Measurements from ENCODE around the gene IFT88. TPM values are rescaled to one million over a fixed set of nuclear protein-coding genes. Genes with fewer than 3 reads are reported as not detected.

The IFT88 gene
- total and polyA plus RNA-seq, 11 donors, result 3.4 to 11.4 (median 8.2) TPM

DNA sequence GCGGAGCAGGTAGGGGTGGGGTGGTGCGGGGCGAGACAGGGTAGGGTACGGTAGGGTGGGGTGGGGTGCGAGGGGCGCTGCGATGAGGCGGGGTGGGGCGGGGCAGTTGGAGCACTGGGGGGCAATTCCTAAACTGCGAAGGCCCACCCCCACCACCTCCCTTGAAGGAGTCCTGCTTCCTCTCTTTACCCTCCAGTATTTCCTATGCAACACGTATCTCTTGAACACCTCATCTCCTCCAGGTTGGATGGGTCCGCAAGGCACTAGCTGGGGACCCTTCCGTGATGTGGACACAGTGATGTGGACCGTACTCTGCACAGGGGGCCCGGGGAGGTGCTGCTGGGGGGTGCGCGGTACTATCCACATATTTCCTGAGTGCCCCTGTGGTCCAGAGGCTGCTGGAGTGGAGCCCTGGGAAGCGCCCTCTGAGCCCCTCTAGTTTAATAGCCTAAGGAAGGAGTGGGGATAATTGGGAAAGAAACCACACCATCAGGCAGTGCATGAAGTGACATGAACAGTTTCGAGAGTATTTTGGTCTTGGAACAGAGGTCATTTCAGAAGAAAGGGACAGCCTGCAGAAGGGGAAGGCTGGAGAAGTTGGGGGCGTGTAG, 137.6 kb downstream of the IFT88 start:
- Histone ChIP-seq H3K27ac (peak overlapping the region in 2 of 12 donors; percentile 34 to 63), H3K4me1 (peaks cover 0 to 23% (median 9%) of the 10 kb centered on the region in 12 donors), H3K27me3 (peaks cover 0 to 25% (median 0%) of the 10 kb centered on the region in 9 donors), H3K36me3 (no peaks in the 10 kb centered on the region), H3K9me3 (no peaks in the 10 kb centered on the region), H3K4me3 (peak overlapping the region in 11 of 12 donors; percentile 16 to 74 (median 58))
- WGBS, 4 donors, result 27 to 54% (median 35%) methylated on average over 12 to 20 of the region's 20 CpGs
- DNase-seq (no peak), ATAC-seq (peak in 2 of 4 donors; percentile 5)
- TF ChIP-seq, protein P1, sequence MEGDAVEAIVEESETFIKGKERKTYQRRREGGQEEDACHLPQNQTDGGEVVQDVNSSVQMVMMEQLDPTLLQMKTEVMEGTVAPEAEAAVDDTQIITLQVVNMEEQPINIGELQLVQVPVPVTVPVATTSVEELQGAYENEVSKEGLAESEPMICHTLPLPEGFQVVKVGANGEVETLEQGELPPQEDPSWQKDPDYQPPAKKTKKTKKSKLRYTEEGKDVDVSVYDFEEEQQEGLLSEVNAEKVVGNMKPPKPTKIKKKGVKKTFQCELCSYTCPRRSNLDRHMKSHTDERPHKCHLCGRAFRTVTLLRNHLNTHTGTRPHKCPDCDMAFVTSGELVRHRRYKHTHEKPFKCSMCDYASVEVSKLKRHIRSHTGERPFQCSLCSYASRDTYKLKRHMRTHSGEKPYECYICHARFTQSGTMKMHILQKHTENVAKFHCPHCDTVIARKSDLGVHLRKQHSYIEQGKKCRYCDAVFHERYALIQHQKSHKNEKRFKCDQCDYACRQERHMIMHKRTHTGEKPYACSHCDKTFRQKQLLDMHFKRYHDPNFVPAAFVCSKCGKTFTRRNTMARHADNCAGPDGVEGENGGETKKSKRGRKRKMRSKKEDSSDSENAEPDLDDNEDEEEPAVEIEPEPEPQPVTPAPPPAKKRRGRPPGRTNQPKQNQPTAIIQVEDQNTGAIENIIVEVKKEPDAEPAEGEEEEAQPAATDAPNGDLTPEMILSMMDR (IDR thresholded peaks at IDR 0.05), result no peak
- no peak for TF ChIP-seq POLR2A (IDR thresholded peaks at IDR 0.05)
- intact Hi-C loops (cut with DNase I), result loop anchor here in 7 of 10 donors (5.0 to 10.0 kb wide), 6 partner anchors 120 to 212 kb away; partner anchors contain the start of gene IFT88 (in 1 of the 7)

DNA sequence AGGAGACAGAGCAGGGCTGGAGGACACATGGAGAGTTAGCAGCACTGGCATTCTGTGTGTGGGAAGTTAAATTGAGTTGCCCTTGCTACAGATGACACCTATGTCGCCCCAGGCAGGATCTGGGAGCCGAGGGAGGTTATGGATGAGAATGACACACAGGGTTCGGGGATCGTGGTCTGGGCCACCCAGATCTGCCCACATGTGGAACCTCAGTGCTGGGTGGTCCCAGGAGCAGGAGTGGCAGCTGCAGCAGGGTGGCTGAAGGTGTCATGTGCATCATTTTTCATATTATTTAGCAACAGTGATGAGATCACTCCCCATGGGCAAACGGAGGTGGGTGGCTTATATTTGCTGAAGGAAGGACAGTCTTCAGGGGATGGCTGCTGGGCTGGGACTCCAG, 139.7 kb downstream of the IFT88 start:
- no peaks in the 10 kb centered on the region for H3K9me3 ChIP-seq
- no peak overlapping the region for H3K4me3 ChIP-seq
- TF ChIP-seq, protein P1 (IDR thresholded peaks at IDR 0.05), result no peak
- no peak for TF ChIP-seq POLR2A (IDR thresholded peaks at IDR 0.05)
- peaks cover 0 to 17% (median 0%) of the 10 kb centered on the region in 9 donors for H3K27me3 ChIP-seq
- ATAC-seq, result no peak
- intact Hi-C loops (cut with DNase I), result loop anchor here in 6 of 10 donors (5.0 to 10.0 kb wide), 5 partner anchors 118 to 214 kb away; no protein-coding TSS in a partner anchor
- 95 to 99% (median 97%) methylated on average over 5 of the region's 5 CpGs for WGBS, 4 donors
- no peaks in the 10 kb centered on the region for H3K36me3 ChIP-seq
- DNase-seq, result no peak
- peaks cover 0 to 24% (median 9%) of the 10 kb centered on the region in 12 donors for H3K4me1 ChIP-seq
- H3K27ac ChIP-seq, result no peak overlapping the region

DNA sequence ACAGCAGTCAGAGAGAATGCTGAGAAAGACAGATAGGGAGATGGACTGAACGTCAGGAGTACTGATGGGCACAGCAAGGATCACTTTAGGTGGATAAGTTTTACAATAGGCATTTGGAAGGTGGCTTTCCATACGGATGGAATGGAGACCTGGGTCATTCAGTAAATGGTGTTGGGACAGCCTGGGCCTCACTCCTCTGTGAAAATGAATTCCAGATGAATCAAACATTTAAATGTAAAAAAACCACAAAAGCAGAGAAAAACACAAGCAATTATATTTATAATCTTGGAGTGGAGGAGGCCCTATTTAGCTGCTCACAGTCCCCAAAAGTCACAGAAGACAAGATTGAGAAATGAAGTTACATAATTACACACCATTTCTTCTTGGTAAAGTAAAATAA, 141.3 kb downstream of the IFT88 start:
- Histone ChIP-seq H3K4me3 (no peak overlapping the region), H3K36me3 (no peaks in the 10 kb centered on the region), H3K4me1 (peaks cover 0 to 19% (median 10%) of the 10 kb centered on the region in 12 donors), H3K27me3 (peaks cover 0 to 2% (median 0%) of the 10 kb centered on the region in 9 donors), H3K27ac (peak overlapping the region in 1 of 12 donors; percentile 29), H3K9me3 (no peaks in the 10 kb centered on the region)
- WGBS, 4 donors, result 81 to 84% (median 83%) methylated on average over 2 of the region's 2 CpGs
- intact Hi-C loops (cut with DNase I), result loop anchor here in 6 of 10 donors (5.0 to 10.0 kb wide), 5 partner anchors 117 to 216 kb away; no protein-coding TSS in a partner anchor
- no peak for ATAC-seq
- no peak for TF ChIP-seq POLR2A (IDR thresholded peaks at IDR 0.05)
- TF ChIP-seq, protein P1 (IDR thresholded peaks at IDR 0.05), result no peak
- DNase-seq, result no peak

DNA sequence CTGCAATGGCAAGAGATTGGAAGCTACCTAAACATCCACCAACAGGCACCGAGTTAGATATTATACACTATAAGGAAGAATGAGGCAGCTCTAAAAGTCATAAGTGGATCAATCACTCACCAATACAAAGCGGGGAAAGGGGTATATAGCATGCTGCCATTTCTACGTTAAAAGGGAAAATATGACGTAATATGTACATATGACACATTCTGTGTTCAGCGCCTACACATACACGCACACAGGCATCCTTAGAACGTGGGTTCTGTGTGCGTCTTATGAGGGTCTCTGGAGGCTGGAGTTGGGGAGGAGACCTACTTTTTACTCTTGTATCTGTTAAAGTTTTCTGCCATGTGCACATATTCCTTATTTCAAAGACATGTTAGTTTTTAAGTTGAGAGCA, 142.4 kb downstream of the IFT88 start:
- WGBS, 4 donors, result 88 to 92% (median 89%) methylated on average over 8 of the region's 8 CpGs
- intact Hi-C loops (cut with DNase I), result loop anchor here in 6 of 10 donors (5.0 to 10.0 kb wide), 5 partner anchors 115 to 217 kb away; no protein-coding TSS in a partner anchor
- no peak overlapping the region for H3K4me3 ChIP-seq

More for the DNA sequence above, 142.4 kb downstream of the IFT88 start:
- Histone ChIP-seq H3K4me1 (peaks cover 0 to 31% (median 18%) of the 10 kb centered on the region in 12 donors), H3K9me3 (no peaks in the 10 kb centered on the region), H3K27me3 (no peaks in the 10 kb centered on the region), H3K27ac (peak overlapping the region in 4 of 12 donors; percentile 1 to 46 (median 16)), H3K36me3 (no peaks in the 10 kb centered on the region)
- ATAC-seq (no peak), DNase-seq (no peak)
- no peak for TF ChIP-seq POLR2A (IDR thresholded peaks at IDR 0.05)
- TF ChIP-seq, protein P1 (IDR thresholded peaks at IDR 0.05), result no peak

Measured in heart left ventricle (tissue), 16 donors.